T follicular helper cell (primary cell): ENCODE results near the gene INHBB.
"Not testable (repeated sequence)": the region's sequence is repeated elsewhere in the genome, so short reads cannot be mapped to it uniquely, and the experiment has no call there.

Experiments
- DNase-seq: peaks from one replicate; pipeline ENCODE4 v3.0.0-alpha.2; 2020; ENCODE audit warnings: low read depth

The INHBB gene

DNA sequence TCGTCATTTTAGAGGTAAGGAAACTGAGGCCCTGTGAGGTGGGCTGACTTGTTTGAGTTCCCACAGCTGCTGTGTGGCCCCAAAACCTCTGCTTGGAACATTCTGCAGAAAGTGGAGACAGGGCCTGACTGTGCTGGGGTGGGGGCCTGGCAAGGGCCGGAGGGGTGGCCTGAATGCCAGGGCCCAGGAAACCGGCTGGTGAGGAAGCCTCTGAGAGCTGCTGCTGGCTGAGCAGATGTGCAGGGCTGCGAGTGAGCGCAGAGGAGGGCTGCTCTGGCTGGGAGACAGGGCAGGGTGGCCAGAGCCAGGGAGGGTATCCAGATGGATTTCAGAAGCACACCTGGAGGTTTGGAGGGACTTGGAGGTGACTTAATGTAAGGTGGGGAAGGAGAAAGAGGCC lies 29.9 kb upstream of the INHBB start:
- no peak for DNase-seq

DNA sequence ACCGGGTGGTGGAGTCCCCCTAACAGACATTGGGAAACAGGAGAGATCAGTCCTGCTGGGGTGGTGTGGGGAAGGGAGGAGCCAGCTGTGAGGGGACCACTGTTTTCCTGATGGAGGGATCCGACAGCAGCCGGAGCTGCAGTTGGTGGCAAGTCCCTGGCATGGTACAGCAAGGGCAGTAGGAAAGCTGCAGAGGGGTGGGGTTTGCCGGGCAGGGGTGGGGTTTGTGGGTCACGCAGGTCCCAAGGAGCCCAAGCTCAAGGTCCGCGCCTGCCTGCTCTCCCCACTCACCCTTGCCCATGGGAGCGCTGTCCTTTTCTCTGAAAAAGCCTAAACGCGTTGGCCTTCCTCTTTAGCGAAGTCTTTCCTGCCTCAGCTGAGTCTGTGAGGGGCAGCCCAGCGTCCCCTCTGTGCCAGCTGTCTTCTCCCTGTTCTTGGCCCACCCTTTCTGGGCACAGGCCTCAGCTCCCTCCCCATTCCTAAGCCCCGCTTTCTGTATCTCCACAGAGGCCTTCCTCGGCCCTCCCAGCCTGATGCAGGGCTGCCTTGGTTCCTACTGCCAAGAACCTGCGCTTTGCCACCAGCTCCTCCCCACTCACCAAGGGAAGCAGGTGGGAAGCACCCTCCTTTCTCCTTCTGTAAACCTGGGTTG lies 29.3 kb upstream of the INHBB start:
- DNase-seq = no peak

DNA sequence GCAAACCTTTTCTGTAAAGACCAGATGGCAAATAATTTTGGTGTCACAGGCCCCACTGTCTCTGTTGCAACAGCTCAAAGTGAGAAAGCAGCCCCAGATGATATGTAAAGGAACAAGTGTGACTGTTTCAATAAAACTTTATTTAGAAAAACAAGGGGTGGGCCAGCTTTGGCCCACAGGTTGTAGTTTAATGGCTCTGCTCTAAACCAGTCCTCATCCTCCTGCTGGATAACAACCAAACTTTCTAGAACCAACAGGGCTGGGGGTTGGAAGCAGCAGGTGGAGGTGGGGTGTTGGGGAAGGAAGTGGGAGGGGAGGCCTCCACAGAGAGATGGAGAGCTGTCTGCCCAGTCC lies 28.8 kb upstream of the INHBB start:
- no peak for DNase-seq

DNA sequence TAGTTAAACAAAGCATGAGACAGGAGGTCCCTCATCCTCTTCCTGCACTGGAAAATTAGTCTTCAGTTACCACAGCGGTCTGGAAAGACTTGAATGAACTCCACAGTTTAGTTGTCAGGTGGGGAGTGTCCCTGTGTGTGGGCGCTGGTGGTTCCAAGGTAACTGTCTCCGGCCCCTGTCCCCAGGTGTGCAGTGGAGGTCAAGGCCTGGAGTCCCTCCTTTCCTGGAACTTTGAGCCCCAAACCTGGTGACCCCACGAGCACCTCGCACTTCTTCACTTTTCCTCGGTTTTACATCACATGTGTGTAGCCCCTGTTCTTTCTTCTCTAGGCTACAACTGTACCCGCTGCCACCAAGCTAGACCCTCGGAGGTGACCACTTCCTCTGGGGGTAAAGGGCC lies 28.0 kb upstream of the INHBB start:
- DNase-seq = no peak

DNA sequence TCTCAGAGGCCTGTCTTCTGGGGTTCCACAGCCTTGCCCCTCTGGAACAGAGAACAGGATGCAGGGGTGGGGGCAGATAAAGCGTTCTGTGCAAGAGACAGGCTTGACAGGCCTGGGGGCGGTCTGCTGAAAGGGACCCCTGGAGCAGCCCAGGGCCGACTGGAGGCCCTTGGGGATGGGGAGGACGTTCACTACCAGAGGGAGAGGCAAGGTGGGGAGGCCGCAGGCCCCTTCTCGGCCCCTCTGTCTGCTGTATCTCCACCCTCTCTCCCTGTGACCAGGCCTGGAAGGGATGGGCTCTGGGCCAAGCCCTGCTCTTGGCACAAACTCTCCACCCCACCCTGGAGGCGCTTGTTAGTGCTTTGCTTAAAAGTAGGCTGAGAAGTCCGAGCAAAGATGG lies 27.3 kb upstream of the INHBB start:
- DNase-seq = no peak

DNA sequence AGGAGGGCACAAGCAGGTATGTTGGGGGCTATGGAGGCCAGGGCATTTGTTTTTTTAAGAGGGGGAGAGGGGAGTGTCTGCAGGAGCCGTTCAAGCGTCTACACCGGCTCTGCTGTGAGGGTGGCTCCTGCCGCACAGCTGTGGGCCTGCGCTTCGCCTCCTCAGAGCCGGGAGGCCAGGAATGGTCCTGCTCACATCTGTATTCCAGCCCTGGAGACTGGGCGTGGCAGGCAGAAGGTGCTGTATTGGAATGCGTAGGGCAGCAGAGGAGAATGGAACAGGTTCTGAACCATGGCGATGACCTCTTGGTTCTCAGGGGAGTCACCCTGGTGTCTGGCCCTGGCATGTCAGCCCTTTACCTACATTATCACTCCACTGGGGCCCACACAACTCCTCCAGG lies 26.8 kb upstream of the INHBB start:
- DNase-seq = no peak

DNA sequence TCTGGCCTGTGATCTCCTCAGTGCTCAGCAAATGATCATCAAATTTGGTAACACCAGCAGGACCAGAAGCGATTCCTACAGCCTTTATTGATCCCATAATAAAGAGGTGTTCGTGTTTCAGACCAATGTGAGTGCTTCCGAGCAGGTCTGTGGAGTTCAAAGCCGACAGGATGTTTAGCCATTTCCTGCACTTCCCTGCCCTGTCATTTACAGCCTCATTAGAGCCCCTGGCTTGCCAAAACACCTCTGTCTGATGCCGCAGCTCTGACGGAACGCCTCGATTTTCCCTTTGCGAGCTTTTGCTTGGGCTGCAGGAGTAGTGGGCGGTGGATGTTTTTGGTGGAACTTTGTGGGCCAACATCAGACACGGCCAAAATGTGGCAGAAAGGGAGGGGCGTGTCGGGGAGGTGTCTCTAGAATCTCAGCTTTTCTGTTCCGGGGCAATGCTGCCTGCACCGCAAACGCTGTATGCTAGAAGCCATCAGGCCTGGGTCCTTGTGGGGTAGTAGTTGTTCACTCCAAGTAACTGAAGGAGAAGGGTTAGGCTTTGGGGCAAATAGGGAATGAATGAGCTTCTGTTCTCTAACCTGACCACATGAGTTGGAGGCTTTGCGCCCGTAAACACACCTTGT lies 26.1 kb upstream of the INHBB start:
- DNase-seq = no peak

DNA sequence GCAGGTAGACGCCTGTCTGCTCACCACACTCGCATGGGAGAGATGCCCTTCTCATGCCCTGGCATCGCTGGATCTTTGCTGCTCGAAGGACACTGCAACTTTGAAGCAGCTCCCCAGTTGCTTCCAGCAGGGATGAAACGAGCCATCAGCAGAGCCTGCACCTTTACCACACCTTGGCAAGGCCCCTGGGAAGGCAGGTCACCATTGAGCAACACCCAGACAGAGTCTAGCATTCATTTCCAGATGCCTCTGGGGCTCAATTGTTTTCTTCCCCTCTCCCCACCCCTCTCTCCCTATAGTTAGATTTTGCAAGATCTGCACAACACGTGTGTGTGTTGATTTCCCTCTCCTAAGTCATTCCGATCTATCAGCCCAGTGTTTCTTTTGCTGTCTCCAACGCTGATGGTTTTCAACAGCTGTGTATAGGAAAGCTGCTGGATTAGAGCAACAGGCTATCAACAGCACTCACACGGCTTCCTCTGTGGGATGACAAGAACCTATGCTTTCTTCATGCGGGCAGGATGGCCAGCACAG lies 25.6 kb upstream of the INHBB start:
- no peak for DNase-seq

DNA sequence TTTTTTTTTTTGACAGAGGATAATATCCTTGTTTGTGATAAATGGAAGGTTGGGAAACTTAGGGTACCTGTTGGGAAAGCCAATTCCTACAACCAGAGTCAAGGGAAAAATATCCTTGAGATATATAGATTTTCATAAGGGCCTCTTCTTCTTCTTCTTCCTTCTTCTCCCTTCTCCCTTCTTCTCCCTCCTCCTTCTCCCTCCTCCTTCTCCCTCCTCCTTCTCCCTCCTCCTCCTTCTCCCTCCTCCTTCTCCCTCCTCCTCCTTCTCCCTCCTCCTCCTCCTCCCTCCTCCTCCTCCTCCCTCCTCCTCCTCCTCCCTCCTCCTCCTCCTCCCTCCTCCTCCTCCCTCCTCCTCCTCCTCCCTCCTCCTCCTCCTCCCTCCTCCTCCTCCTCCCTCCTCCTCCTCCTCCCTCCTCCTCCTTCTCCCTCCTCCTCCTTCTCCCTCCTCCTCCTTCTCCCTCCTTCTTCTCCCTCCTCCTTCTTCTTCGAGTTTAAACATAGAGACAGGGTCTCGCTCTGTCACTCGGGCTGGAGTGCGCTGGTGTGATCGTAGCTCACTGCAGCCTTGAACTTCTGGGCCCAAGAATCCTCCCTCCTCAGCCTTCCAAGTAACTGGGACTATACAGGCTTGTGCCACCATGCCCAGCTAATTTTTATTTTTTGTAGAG lies 24.9 kb upstream of the INHBB start:
- DNase-seq = not testable (repeated sequence)

DNA sequence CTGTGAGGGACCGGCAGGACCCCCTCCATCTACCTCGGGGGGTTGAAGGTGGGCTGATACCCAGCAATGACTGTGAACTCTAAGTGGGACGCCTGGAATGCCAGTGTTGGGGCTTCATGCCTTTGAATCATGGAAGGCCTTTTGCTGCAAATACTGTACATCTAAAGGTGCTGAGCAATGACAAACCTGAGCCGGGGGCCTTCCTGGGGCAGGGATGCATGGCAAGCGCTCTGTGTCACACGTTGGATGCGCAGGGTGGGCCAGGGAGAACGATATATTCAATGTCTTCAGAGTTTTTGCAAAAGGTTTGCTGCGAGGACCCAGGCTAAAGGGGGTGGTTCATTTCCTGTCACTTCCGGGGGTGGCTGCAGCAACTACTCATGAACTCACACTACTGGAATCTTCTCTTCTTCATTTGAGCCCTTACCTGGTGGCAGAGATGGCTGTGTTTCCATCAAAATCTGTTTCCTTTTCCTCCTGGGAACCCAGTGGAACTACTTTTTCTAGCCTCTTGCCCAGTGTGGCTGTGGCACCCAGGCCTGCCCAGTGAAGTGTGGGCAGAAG lies 24.1 kb upstream of the INHBB start:
- DNase-seq = no peak

DNA sequence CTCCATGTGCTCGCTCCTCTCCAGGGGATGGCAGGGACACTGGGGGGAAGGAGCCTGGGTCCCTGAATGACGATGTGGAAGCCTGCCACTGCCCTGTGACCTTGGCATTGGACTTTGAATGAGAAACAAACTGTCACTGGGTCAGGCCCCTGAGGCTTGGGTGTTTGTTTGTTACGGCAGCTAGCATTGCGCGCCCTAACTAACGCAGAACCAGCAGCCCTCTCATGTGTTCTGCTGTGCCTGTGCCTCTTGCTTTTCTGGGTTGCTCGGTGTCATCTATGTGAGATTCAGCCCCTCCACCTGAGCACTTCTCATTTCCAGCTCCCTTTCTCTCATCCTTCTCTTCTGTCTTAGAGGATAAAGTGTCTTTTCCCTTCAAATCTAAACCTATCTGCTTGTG lies 23.6 kb upstream of the INHBB start:
- DNase-seq = no peak

DNA sequence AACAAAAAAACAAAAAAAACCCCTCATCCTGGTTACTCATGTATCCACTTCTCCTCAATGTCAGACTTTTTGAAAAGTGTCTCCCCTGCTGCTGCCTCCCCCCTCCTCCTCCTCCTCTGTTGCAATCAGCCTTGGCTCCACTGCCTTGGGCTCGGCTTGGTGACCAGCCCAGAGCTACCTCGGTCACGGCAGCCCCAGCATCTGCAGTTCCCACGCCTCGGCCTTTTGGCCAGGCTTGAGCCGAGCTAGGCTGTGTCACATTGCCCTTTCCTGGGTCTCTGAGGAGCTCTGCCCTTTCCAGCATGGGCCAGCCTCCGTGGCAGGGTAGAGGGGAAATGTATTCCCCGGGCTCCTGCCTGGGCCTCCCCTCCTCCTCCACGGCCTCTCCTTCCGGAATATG lies 22.7 kb upstream of the INHBB start:
- no peak for DNase-seq

DNA sequence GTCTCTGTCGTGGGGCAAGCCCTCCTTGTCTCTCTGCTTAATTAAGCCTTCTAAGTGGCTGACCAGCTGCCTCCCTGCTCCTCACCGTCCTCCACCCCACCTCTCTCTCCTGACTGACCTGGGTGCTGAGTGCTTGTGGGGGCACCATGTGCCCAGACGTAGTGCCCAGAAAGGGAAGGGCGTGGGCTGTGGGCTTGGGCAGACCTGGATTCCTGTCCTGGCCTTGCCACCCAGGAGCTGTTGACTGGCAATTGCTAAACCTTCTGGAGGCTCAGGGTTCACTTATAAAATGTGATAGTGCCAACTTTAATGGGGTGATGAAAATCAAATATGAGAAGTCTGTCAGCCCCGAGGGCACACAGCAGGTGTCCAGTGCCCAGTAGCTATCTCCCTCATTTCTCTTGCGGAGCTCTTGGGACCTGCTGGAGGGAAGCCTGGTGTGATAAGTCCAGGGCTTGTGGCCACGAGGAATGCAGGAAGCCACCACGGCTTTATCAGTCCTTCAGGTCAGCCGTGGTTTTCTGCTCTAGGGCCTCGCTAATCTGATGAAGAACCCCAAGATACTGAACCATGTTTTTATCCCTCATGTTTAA lies 22.0 kb upstream of the INHBB start:
- no peak for DNase-seq

DNA sequence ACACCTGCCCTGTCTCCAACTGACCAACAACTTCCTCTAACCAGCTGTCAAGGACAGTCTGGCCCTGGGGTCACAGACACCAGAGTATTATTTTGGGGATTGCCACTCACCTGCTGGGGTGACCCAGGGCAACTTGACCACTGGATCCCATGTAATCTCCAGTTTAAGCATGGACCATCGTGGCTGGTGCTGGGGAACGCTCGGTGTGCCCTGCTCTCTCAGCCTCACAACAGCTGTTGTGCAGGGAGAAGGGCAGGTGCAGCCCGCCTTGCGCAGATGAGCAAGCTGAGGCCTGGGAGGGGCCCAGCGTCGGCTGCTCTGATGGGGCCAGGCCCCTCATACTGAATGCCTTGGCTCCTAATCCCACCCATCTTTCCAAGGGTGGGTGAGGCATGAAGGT lies 21.0 kb upstream of the INHBB start:
- no peak for DNase-seq

DNA sequence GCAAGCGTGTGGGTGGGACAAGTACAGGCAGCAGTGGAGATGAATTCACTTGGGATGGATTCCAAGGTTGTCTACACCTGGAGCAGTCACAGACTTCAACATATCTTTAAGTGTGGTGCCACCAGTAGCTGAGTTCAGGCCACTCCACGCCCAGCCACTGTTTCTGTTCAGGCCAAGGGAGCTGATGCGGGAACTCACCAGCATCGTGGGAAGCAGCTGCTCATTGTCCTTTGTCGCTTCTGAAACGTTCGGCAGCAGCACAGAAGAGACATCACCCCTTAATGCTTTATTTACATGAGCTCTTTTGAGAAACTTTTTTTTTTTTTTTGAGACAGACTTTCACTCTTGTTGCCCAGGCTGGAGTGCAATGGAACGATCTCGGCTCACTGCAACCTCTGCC lies 19.9 kb upstream of the INHBB start:
- no peak for DNase-seq

DNA sequence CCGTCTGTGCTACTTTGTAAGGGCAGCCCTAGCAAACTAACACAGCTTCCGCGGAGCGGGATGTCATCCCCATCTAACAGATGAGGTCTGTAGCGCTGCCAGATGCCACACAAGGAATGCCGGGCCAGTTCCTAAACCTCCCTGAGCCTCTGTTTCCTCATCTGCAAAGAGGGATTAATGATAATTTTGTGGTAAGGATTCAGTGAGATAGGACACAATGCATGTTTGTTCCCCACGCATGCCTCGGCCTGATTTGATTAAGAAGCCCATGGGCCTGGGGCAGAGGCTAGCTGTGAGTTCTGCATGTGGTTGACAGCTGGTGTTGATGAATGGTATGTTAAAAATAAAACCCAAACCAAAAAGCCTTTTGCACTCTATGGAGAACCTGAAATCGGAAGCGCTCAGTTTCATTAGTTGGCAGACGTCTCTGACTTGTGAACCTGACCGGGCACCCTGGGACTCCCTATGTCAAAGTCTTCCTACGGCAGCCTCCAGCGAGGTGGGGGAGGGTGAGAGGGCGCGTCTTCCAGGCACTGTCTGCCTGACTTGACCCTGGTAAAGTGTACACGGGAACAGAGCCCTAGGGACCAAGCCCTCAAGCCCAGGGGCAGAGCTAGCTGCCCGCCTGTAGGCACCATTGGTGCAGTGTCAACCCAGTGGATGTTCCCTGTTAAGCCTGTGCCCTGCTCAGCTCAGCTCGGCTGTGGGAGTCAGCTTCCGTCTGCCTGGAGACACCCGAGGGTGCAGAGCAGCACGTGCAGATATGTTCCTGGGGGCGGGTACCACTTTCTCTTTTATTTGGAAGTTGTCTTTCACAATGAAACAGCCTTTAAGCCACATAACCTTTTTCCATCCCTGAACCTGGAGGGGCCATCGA lies 14.8 kb upstream of the INHBB start:
- no peak for DNase-seq

DNA sequence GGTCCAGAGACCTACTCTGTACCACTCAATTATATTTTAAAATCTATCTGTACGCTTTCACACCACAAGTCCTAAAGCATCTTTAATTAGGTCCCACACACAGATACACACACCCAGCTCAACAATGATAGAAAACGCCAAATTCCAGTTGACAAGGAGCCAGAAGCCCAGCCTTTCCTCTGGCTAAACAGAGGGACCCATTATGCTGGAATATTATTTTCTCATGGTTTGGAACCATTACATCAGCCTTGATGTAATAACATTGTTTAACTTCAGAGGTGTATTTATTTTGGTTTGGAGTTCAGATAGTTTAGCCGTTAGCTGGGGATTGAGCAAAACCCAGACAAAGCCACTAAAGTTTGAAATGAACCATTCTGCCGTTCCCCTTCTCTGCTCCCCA lies 14.0 kb upstream of the INHBB start:
- no peak for DNase-seq

DNA sequence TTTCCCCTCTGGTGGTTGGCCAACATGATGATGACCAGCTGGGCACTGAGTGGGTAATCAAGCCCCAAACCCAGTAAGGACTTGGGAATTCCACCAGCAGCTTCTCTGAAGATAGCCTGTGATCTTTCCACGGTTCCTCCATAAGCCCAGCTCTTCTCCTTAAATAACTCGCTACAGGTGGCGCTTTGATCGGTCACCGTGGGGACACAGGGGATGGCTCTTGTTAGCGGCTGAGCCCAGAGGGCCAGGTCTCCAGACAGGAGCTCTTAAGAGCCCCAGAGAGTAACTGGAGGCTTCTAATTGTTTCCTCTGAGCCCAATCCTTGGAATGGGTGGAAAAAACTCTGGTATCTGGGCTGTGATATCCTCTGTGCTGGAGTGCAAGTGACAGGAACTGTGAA lies 13.6 kb upstream of the INHBB start:
- DNase-seq = no peak

DNA sequence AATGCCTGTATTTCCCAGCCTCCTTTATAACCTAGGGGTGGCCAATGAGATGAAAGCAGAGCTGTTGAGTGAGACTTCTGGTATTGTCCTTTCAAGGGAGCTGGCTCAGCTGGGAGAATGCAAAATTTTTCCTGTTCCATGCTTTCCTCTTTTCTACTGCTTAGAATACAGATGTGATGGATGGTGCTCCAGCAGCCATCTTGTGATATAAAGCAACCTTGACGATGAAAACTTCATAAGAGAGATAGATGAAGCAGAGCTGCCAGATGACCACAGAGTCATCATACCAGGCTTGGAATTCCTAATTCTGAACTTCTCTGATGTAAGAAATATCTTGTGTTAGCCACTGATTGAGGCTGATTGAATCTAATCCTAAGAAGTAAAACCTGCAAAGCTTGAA lies 11.9 kb upstream of the INHBB start:
- no peak for DNase-seq

DNA sequence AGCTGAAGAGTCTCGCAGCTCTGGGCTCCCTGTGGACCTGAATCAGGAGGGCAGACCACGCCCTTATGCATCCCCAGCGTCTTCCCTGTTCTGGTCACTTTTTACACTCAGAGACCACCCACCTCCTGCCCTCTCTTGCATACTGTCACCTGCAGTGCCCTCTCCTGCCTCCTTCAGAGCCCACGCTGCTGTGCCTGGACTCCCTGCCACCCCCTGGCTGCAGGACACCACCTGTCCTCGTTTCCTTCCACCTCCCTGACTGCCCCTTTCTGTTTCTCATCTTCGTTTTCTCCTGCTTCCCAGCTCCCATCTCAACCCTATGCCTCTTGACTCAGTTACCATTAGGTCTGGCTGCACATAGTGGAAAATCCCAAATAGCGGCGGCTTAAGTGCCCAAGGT lies 9.2 kb upstream of the INHBB start:
- DNase-seq = no peak

DNA sequence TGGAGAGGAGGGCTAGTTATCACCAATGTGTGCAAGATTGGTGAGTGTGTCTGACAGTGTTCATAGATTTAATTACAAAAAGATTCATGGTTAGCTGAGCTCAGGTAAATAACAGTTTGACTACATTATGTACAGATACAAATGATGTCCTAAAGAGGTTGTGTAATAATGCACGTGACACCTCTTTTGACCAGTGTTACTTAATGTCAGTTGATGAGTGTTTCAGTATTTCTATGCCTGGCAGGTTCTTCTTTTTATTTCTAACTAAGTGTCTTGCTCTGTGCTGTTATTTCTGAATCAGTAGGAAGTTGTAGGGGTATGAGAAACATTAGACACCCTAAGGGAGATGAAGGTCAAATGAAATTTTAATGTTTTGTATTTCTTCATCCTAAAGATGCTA lies 7.9 kb upstream of the INHBB start:
- DNase-seq = no peak

DNA sequence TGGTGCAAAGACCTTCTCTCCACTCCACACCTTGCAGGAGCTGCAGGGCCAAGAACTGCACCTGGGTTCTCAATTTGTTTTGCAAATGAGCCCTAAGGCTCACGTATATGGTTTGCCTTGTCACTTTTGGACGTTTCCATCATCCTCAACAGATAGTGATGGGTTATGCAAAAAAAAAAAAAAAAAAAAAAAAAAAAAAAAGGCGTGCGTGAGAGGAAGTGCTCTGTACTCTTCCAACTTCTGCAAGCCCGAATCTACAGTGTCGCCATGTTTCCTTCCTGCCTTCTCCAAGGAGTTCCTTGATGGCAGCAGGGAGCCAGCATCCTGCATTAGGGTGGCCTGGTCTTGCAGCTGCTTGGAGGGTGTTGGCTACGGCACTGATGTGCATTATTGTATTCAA lies 4.0 kb upstream of the INHBB start:
- DNase-seq = no peak
